SIG-M5 treated with dmso at 0.1 percent for 504 hours (cell line): Measurements from ENCODE around the gene STXBP4.

Experiments used
- DNase-seq: peaks from one replicate; lab custom pipeline; 2025; ENCODE audit not compliant: unreplicated experiment; lab: John Stamatoyannopoulos, UW

STXBP4 gene

GRCh38 chr17:55216888-55217287 is 248.3 kb downstream of the STXBP4 start:
- no peak for DNase-seq

DNA sequence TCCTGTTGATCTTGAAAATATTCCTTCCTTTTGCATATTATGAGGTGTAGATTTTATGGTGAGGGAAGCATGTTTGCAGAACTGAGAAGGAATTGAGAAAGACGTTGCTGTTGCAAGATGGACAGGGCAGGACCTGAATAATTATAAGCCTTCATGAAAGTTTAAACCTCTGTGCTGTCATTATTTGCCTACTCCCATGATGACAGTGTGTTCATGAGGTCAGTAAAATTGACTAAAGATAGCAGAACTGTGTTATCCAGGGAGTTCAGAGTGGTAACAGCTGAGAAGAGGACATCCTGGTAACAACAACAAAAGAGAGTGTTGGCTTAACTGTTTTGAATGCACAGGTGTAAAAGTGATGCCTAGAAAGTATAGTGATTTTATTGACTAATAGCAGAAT is 250.9 kb downstream of the STXBP4 start:
- no peak for DNase-seq

GRCh38 chr17:55219934-55220333 is 251.4 kb downstream of the STXBP4 start:
- DNase-seq: no peak
